ENCODE measurements around the gene PCP2.

PCP2 gene

DNA sequence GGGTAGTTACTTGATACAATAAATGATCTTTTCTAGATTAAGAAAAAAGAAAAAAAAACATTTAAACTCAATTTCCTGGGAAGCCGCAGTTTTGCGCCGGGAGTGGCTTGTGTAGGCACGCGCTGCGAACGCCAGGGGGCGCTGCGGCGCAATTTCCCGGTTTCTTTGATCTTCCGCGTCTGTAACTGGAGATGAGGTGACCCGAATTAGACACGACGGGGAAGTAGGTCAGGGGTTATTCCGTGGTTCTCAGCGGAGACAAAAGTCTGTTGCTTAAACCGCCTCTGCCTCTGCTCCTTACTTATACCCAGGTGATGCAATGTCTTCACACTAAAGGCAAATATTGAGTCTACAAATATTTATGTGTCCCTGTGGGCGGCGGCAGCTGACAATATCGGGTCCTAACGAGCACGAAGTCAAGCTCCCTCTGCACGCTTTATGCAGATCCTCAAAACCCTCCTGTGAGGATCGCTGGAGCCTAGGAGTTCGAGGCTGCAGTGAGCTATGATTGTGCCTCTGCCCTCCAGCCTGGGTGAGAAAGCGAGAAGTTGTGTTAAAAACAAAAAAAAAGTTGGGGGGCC is 18.6 kb upstream of the PCP2 start:
- in situ Hi-C loops (cut with MboI; ENCODE audit: low pct_unique_long_range_greater_than_20kb, low sequenced_read_pairs, unreplicated experiment): no loop called here
- TF ChIP-seq, protein P1, sequence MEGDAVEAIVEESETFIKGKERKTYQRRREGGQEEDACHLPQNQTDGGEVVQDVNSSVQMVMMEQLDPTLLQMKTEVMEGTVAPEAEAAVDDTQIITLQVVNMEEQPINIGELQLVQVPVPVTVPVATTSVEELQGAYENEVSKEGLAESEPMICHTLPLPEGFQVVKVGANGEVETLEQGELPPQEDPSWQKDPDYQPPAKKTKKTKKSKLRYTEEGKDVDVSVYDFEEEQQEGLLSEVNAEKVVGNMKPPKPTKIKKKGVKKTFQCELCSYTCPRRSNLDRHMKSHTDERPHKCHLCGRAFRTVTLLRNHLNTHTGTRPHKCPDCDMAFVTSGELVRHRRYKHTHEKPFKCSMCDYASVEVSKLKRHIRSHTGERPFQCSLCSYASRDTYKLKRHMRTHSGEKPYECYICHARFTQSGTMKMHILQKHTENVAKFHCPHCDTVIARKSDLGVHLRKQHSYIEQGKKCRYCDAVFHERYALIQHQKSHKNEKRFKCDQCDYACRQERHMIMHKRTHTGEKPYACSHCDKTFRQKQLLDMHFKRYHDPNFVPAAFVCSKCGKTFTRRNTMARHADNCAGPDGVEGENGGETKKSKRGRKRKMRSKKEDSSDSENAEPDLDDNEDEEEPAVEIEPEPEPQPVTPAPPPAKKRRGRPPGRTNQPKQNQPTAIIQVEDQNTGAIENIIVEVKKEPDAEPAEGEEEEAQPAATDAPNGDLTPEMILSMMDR (IDR thresholded peaks at IDR 0.05; ENCODE audit: extremely low read depth, insufficient read depth, missing control alignments): peak; percentile 90
- DNase-seq (ENCODE audit: low spot score): peak; percentile 88

DNA sequence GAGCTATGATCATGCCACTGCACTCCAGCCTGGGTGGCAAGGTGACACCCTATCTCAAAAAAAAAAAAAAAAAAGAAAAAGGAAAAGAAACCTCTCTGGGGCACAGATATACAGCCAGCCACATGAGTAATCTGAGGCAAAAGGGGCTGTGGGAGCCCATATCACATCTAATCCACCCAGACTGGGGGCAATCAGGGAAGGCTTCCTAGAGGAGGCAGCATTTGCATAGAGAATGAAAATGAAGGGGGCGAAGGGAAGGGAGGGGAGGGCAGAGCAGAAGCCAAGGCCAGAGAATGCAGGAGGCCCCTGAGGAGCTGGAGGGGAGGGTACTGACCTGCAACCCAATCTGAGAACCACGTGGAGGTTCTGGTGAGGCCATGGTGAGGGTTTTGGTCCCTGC is 16.6 kb upstream of the PCP2 start:
- TF ChIP-seq, protein P1 (IDR thresholded peaks at IDR 0.05; ENCODE audit: extremely low read depth, insufficient read depth, missing control alignments): no peak

DNA sequence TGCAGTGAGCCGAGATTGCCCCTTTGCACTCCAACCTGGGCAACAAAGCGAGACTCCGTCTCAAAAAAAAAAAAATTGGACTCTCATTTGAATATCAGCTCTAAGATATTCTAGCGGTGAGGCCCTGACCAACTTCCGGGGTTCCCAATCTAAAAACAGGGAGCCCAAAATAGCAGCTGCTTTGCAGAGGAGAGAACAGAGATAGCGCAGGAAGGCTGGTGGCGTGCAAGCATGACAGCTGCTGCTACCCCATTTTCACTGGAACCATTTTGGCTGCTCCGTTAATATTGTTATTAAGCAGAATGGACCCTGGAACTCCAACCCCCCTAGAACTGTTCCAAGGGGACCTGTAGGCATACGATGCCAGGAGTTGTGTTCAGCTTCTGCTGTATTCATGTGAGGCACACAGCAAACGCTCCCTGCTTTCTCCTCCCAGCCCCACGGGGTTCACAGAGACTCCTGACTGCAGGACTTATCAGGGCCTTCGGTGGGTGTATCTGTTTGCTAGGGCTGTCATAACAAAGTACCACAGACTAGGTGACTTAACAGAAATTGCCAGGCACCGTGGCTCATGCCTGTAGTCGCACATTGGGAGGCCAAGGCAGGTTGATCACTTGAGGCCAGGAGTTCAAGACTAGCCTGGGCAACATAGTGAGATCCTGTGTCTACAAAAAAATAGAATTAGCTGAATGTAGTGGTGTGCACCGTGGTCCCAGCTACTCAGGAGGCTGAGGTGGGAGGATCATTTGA is 14.9 kb upstream of the PCP2 start:
- TF ChIP-seq, protein P1 (IDR thresholded peaks at IDR 0.05; ENCODE audit: extremely low read depth, insufficient read depth, missing control alignments): no peak
- no peak for DNase-seq (ENCODE audit: low spot score)
- in situ Hi-C loops (cut with MboI; ENCODE audit: low pct_unique_long_range_greater_than_20kb, low sequenced_read_pairs, unreplicated experiment): no loop called here

More for the DNA sequence above, 16.6 kb upstream of the PCP2 start:
- DNase-seq (ENCODE audit: low spot score): no peak
- in situ Hi-C loops (cut with MboI; ENCODE audit: low pct_unique_long_range_greater_than_20kb, low sequenced_read_pairs, unreplicated experiment): no loop called here

DNA sequence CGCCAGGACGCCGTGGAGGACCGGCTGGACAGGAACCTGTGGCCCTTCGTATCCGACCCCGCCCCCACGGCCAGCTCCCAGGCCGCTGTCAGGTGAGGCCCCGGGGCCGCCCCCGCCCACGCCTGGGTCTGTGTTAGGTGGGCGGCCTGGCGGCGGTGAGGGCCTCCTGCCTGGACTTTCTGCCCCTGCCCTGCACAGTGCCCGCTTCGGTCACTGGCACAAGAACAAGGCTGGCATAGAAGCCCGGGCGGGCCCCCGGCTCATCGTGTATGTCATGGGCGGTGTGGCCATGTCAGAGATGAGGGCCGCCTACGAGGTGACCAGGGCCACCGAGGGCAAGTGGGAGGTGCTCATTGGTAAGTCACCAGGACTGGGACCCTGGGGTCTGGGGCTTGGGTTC is 13.6 kb upstream of the PCP2 start:
- DNase-seq (ENCODE audit: low spot score): no peak
- TF ChIP-seq, protein P1 (IDR thresholded peaks at IDR 0.05; ENCODE audit: extremely low read depth, insufficient read depth, missing control alignments): no peak
- in situ Hi-C loops (cut with MboI; ENCODE audit: low pct_unique_long_range_greater_than_20kb, low sequenced_read_pairs, unreplicated experiment): no loop called here

DNA sequence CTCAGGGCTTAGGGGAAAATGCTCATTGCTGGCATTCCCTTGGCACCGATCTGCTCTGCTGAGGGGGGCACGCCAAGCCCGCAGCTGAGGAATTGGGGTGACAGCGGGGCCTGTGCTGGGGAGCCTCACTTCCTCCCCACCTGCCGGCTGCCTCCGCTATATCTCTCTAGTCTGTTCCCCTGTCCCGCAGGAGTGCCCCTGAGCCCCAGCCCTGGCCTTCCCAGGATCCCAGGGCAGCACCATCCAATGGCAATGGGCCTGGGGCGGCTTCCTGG is 12.8 kb upstream of the PCP2 start:
- no peak for DNase-seq (ENCODE audit: low spot score)
- TF ChIP-seq, protein P1 (IDR thresholded peaks at IDR 0.05; ENCODE audit: extremely low read depth, insufficient read depth, missing control alignments): no peak
- in situ Hi-C loops (cut with MboI; ENCODE audit: low pct_unique_long_range_greater_than_20kb, low sequenced_read_pairs, unreplicated experiment): no loop called here

DNA sequence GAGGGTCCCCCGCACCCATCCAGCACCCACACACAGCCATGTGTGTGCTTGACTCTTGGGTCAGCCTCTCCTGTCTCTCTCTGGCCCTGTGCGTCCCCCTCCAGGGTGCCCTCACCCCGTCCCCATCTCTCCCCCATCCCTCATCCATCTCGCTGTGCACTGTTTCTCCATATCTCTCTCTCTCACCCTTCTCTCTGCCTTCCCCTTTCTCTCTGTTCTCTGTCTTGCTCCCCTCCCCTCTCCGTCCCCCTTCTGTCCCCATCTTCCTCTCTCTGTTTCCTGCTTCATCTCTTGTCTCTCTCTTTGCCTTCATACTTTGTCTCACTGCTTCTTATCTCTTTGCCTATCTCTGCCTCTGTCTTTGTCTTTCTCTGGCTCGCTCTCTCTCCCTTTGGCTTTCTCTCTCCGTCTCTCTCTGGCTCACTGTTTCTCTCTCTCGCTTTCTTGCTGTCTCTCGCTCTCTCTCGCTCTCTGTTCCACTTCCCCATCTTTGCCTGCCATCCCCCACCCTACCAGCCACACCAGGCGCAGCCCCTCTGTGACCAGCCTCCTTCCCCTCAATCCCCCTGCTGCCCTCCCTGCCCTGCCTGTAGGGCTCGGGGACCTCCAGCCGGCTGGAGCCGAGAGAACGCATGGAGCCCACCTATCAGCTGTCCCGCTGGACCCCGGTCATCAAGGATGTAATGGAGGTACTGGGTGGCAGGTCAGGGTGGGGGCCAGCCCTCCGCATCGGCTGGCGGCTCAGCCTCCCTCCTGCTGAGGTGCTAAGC is 12.3 kb upstream of the PCP2 start:
- TF ChIP-seq, protein P1 (IDR thresholded peaks at IDR 0.05; ENCODE audit: extremely low read depth, insufficient read depth, missing control alignments): no peak
- DNase-seq (ENCODE audit: low spot score): no peak
- in situ Hi-C loops (cut with MboI; ENCODE audit: low pct_unique_long_range_greater_than_20kb, low sequenced_read_pairs, unreplicated experiment): no loop called here
